Measurements from ENCODE around the gene AMHR2.
"Not testable (repeated sequence)": the region's sequence is repeated elsewhere in the genome, so short reads cannot be mapped to it uniquely, and the experiment has no call there.

The AMHR2 gene

GRCh38 chr12:53415752-53416389, 7.8 kb upstream of the AMHR2 start:
- DNase-seq: not testable (repeated sequence)

GRCh38 chr12:53417291-53417816, 6.3 kb upstream of the AMHR2 start:
- DNase-seq: not testable (repeated sequence)

- no peak for DNase-seq
Measured at GRCh38 chr12:53418221-53418620, 5.4 kb upstream of the AMHR2 start.

- DNase-seq: no peak
Measured at GRCh38 chr12:53419756-53420155, 3.9 kb upstream of the AMHR2 start.

GRCh38 chr12:53422247-53422646, 1.4 kb upstream of the AMHR2 start:
- not testable (repeated sequence) for DNase-seq

GRCh38 chr12:53424626-53425514, 1.2 kb downstream of the AMHR2 start:
- DNase-seq: no peak

GRCh38 chr12:53425515-53426150, 2.0 kb downstream of the AMHR2 start:
- DNase-seq: no peak

GRCh38 chr12:53427905-53428594, 4.4 kb downstream of the AMHR2 start:
- no peak for DNase-seq

GRCh38 chr12:53428741-53429140, 5.1 kb downstream of the AMHR2 start:
- DNase-seq: no peak

GRCh38 chr12:53430116-53430515, 6.5 kb downstream of the AMHR2 start:
- no peak for DNase-seq

GRCh38 chr12:53431187-53431586, 7.5 kb downstream of the AMHR2 start:
- no peak for DNase-seq

- not testable (repeated sequence) for DNase-seq
Measured at GRCh38 chr12:53435326-53435725, 11.7 kb downstream of the AMHR2 start.

- DNase-seq: not testable (repeated sequence)
Measured at GRCh38 chr12:53439582-53439981, 15.9 kb downstream of the AMHR2 start.

- peak; percentile 97 for DNase-seq
Measured at GRCh38 chr12:53441040-53441833, 17.6 kb downstream of the AMHR2 start, which contains the start of gene PRR13. Gene PRR13, plus strand, starts transcription at chr12:53441734. Its CDS starts 981 bp downstream, at chr12:53442715.

- DNase-seq: no peak
Measured at GRCh38 chr12:53443955-53444354, 20.3 kb downstream of the AMHR2 start.

- DNase-seq: not testable (repeated sequence)
Measured at GRCh38 chr12:53444593-53445325, 21.1 kb downstream of the AMHR2 start.

GRCh38 chr12:53450936-53451335, 27.3 kb downstream of the AMHR2 start:
- no peak for DNase-seq

GRCh38 chr12:53451661-53452158, 28.1 kb downstream of the AMHR2 start, which contains the start of gene PCBP2:
Gene PCBP2, plus strand, starts transcription at chr12:53452102. Its CDS starts 2,699 bp downstream, at chr12:53454801.
- peak; percentile 96 for DNase-seq

GRCh38 chr12:53452159-53453077, 28.8 kb downstream of the AMHR2 start:
- peak; percentile 53 for DNase-seq

All from NCI-H1694 (cell line).